ENCODE results near the gene TNKS2.

DNA sequence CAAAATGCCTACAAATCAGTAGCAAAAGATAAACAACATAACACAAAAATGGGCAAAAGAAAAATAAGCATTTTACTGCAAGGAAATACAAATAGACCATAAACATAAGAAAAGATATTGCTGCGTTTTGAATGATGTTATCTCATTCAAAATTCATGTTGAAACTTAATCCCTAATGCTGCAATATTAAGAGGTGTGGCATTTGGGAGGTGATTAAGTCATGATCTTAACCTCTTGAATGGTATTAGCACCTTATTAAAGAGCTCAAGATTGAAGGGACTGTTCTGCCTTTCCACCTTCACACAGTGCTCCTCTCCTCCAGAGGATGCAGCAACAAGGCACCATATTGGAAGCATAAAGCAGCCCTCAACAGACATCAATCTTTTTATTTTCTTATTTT lies 12.4 kb upstream of the TNKS2 start:
- TF ChIP-seq ZMYM4 (CRISPR knock-in tag; IDR thresholded peaks at IDR 0.05), result no peak
- TF ChIP-seq RAD21 (CRISPR knock-in tag; IDR thresholded peaks at IDR 0.05), result no peak
- no peak for TF ChIP-seq ZNF274 (CRISPR knock-in tag; IDR thresholded peaks at IDR 0.05)
- TF ChIP-seq, protein P1, sequence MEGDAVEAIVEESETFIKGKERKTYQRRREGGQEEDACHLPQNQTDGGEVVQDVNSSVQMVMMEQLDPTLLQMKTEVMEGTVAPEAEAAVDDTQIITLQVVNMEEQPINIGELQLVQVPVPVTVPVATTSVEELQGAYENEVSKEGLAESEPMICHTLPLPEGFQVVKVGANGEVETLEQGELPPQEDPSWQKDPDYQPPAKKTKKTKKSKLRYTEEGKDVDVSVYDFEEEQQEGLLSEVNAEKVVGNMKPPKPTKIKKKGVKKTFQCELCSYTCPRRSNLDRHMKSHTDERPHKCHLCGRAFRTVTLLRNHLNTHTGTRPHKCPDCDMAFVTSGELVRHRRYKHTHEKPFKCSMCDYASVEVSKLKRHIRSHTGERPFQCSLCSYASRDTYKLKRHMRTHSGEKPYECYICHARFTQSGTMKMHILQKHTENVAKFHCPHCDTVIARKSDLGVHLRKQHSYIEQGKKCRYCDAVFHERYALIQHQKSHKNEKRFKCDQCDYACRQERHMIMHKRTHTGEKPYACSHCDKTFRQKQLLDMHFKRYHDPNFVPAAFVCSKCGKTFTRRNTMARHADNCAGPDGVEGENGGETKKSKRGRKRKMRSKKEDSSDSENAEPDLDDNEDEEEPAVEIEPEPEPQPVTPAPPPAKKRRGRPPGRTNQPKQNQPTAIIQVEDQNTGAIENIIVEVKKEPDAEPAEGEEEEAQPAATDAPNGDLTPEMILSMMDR (CRISPR knock-in tag; IDR thresholded peaks at IDR 0.05), result no peak
- TF ChIP-seq, protein P2, sequence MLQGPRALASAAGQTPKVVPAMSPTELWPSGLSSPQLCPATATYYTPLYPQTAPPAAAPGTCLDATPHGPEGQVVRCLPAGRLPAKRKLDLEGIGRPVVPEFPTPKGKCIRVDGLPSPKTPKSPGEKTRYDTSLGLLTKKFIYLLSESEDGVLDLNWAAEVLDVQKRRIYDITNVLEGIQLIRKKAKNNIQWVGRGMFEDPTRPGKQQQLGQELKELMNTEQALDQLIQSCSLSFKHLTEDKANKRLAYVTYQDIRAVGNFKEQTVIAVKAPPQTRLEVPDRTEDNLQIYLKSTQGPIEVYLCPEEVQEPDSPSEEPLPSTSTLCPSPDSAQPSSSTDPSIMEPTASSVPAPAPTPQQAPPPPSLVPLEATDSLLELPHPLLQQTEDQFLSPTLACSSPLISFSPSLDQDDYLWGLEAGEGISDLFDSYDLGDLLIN (CRISPR knock-in tag; IDR thresholded peaks at IDR 0.05; ENCODE audit: borderline replicate concordance), result no peak
- no peak for TF ChIP-seq MAFK (conservative IDR thresholded peaks at IDR 0.05 in 1 of 2, IDR thresholded peaks at IDR 0.05 in 1 of 2; ENCODE audit: low read length in 2 of 2)
- TF ChIP-seq CHD4 (IDR thresholded peaks at IDR 0.05; ENCODE audit: borderline replicate concordance, low read length), result no peak
